Measurements from ENCODE around the gene SHLD2. TPM values are rescaled to one million over a fixed set of nuclear protein-coding genes. Genes with fewer than 3 reads are reported as not detected.

SHLD2 gene, protein sequence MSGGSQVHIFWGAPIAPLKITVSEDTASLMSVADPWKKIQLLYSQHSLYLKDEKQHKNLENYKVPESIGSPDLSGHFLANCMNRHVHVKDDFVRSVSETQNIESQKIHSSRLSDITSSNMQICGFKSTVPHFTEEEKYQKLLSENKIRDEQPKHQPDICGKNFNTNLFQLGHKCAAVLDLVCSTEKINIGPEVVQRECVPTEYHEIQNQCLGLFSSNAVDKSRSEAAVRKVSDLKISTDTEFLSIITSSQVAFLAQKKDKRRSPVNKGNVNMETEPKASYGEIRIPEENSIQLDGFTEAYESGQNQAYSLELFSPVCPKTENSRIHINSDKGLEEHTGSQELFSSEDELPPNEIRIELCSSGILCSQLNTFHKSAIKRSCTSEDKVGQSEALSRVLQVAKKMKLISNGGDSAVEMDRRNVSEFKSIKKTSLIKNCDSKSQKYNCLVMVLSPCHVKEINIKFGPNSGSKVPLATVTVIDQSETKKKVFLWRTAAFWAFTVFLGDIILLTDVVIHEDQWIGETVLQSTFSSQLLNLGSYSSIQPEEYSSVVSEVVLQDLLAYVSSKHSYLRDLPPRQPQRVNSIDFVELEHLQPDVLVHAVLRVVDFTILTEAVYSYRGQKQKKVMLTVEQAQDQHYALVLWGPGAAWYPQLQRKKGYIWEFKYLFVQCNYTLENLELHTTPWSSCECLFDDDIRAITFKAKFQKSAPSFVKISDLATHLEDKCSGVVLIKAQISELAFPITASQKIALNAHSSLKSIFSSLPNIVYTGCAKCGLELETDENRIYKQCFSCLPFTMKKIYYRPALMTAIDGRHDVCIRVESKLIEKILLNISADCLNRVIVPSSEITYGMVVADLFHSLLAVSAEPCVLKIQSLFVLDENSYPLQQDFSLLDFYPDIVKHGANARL
- 11.8 and 20.6 TPM in 2 replicates for total RNA-seq

GRCh38 chr10:87094373-87095235 is at the start of gene SHLD2, which contains the start of gene GLUD1:
Gene SHLD2 (plus strand): TSS chr10:87095206. CDS start chr10:87151355, 56,149 bp downstream.
Gene GLUD1 (minus strand): TSS chr10:87094843. CDS start chr10:87094769, 74 bp downstream.

DNA sequence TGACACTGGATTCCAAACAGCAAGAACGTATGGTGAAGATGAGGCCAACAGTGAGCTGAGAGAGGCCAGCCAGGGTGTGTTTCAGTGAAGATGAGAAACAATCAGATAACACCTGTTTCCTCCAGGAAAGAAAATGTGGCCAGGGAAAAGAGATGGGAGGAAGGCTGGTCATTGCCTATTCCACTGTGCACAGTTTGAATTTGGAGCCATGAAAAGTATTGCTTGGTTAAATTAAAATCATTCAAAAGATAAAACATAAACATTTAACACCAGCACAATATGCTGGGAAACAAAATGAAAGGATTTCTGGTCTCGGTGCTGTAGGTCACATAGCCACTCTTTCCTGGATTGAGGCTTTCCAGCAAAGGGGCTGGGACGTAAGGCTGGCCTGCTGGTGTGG is 130.1 kb downstream of the SHLD2 start, which contains the start of gene NUTM2A:
NUTM2A (plus strand) TSS at position 301 of the 400 bp plus-strand sequence. CDS start 383 bp downstream, outside the sequence.

Other genes starting within 250 kb of the SHLD2 start
- 7.4 and 9.8 TPM in 2 replicates for gene MMRN2, start 137.6 kb upstream of the SHLD2 start, total RNA-seq
- 16.1 and 25.4 TPM in 2 replicates for gene SNCG, start 136.6 kb upstream of the SHLD2 start, total RNA-seq
- 35.6 and 35.7 TPM in 2 replicates for gene ADIRF, start 126.7 kb upstream of the SHLD2 start, total RNA-seq
- not detected in 2 replicates for gene FAM25A, start 74.9 kb upstream of the SHLD2 start, total RNA-seq
- gene GLUD1, start 363 bp upstream of the SHLD2 start, total RNA-seq = 221 and 257 TPM in 2 replicates
- not detected in 2 replicates for gene NUTM2A, start 130.2 kb downstream of the SHLD2 start, total RNA-seq

Measured in myometrial cell (primary cell).